IPS-NIHi11 (cell line): ENCODE data around the gene ZNF559.
"Not testable (repeated sequence)": the region's sequence is repeated elsewhere in the genome, so short reads cannot be mapped to it uniquely, and the experiment has no call there.

Source experiments
- DNase-seq: peaks from one replicate; pipeline ENCODE4 v3.0.0; 2012; ENCODE audit warnings: mixed read lengths, low spot score

The ZNF559 gene

DNA sequence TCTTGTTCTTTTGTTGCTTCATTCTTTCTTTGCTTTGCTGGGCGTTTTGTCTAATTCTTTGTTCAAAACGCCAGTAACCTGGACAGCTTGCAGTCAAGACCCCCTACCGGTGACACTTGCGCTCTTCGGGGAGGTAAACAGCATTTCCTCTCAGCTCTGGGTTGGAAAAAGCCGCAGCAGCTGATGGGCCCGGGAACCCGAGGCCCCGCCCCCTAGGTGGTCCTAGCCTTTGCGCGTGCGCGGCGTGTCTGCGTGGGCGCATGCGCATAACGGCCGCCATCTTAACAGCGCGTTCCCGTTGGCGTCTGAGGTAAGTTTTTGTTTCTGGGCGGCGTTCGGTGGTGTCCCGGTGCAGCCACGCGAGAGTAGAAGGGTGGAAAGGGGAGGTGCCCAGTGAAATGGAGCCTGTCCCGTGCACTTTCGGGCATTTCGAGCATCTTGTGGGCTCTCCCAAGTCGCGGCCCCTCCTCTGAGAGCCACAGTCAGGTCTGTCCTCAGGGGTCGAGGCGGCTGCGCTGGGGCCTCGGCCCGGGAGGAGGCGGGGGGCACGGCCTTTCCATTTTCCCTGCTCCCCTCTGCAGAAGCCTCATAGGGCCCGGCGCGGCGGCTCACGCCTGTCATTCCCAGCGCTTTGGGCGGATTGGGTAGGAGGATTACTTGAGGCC is at the start of gene ZNF559:
Gene ZNF559 (plus strand): TSS at position 261 of the 665 bp plus-strand sequence. CDS start 14,371 bp downstream, outside the sequence.
- peak; percentile 88 for DNase-seq

DNA sequence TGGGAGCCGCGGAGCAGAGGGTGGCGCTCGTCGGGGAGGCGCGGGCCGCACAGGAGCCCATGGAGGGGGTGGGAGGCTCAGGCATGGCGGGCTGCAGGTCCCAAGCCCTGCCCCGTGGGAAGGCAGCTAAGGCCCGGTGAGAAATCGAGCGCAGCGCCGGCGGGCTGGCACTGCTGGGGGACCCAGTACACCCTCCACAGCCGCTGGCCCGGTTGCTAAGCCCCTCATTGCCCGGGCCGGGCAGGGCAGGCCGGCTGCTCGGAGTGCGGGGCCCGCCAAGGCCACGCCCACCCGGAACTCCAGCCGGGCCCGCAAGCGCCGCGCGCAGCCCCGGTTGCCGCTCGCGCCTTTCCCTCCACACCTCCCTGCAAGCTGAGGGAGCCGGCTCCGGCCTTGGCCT is 40.5 kb upstream of the ZNF559 start:
- DNase-seq: not testable (repeated sequence)

DNA sequence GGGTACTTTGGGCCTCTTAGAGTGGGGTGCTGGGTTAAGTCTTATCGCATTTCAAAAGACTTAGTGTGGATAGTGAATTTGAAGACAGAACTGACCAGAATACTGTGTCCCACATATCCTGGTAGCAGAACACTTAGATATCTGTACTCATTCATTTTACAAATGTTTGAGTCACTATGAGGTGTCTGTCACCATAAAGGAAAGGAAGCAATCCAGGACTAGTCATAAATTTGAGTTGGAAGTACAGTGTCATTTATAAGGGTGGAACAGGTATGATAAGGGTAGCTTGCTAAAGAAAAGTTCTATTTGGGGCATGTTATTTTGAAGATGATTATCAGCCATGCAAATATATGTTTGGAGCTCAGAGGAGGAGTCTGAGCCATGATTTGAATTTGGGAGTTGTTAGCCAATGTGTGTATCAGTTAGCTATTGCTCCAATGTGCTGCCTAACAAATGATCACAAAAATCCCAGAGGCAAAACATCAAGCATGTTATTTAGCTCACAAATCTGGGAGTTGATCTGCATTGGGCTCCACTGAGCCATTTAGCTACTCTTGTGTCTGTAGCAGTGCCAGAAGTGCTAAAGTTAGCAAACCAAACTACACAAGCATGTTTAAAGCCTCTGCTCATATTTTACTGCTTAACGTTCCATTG is 34.6 kb upstream of the ZNF559 start:
- DNase-seq: no peak

DNA sequence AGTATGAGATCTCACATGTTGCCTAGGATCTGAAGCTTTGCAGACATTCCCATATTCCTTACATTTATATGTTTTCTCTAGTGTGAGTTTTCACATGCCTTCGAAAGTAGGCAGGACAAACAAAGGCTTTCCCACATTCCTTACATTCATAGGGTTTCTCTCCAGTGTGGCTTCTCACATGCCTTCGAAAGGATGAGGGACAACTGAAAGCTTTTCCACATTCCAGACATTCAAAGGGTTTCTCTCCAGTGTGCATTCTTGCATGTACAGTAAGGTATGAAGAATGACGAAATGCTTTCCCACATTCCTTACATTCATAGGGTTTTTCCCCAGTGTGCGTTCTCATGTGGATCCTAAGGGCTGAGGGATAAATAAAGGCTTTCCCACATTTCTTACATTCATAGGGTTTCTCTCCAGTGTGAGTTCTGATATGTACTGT is 28.5 kb upstream of the ZNF559 start:
- DNase-seq: no peak

DNA sequence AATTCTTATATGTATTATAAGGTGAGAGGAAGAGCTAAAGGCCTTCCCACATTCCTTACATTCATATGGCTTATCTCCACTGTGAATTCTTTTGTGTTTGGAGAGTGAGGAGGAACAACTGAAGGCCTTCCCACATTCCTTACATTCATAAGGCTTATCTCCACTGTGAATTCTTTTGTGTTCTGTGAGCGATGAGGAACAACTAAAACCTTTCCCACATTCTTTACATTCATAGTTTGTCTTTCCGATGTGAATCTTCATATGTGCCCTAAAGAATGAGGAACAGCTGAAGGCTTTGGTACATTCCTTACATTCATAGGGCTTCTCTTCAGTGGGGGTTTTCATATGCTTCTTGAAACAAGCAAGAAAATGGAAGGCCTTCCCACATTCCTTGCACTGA is 27.6 kb upstream of the ZNF559 start:
- DNase-seq: no peak

DNA sequence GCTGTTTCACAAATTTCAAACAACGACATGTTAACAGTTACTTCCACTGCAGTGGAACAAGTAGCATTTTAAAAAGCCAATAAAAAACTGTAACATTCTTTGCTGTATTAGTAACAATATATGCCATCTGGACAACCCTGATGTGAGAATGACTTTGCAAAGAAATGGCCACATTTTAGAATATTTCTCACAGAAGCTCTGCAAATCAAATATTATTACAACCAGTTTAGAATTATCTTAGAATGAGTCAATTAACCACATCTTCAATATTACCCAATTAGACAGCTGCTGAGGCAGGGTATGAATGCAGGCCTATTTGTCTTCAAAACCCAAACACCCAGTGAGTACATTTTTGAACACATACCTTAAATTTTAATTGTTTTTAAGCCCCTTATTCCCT is 17.5 kb upstream of the ZNF559 start:
- no peak for DNase-seq

GRCh38 chr19:9308091-9308770 is 15.7 kb upstream of the ZNF559 start:
- no peak for DNase-seq

DNA sequence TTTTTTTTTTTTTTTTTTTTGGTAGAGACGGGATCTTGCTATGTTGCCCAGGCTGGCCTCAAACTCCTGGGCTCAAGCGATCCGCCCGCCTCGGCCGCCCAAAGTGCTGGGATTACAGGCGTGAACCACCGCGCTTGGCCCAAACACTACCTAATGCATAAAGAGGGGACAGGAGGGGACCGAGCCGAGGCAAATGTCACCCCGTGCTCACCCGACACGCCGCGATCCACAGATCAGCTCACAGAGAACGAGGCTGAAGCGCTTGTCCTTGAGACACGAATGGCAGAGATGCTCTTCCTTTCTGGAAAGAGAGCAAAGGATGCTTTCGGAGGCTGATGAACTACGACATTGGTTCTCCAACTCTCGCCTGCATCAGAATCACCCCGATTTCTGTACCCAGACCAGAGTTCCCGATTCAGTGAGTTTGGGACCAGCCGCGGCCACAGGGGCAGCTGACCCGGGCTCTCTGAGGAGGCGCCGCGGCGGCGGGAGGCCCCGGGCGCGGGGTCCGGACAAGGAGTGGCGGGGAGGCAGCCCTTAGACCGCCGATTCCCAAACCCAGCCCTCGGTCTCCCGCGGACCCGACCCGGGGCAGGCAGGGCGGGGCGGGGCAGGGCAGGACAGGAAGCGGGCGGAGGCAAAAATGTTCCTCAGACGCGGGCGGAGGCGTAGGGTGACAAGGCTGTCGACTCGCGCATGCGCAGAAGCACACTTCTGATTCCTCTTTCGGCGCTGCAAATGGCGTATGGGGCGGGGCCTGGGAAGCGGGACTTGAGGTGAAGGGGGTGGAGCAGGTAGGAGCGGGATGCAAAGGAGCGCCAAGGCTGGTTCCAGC is 14.6 kb upstream of the ZNF559 start, which contains the start of gene ZNF699:
Gene ZNF699 (minus strand): TSS at position 700 of the 835 bp plus-strand sequence. CDS start 4,719 bp downstream, outside the sequence.
- DNase-seq: peak; percentile 92

- peak; percentile 90 for DNase-seq
These were observed 14.0 kb upstream of the ZNF559 start for GRCh38 chr19:9309974-9310446.

GRCh38 chr19:9313756-9314155 is 10.2 kb upstream of the ZNF559 start:
- no peak for DNase-seq

DNA sequence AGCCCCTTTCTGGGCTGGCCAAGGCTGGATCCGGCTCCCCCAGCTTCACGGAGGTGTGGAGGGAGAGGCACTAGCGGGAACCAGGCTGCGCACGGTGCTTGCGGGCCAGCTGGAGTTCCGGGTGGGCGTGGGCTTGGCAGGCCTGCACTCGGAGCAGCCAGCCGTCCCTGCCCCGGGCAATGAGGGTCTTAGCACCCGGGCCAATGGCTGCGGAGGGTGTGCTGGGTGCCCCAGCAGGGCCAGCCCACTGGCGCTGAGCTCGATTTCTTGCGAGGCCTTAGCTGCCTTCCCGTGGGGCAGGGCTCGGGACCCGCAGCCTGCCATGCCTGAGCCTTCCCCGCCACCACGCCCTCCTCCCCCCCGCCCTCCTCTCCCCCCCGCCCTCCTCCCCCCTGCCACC is 2.6 kb upstream of the ZNF559 start:
- DNase-seq: no peak

DNA sequence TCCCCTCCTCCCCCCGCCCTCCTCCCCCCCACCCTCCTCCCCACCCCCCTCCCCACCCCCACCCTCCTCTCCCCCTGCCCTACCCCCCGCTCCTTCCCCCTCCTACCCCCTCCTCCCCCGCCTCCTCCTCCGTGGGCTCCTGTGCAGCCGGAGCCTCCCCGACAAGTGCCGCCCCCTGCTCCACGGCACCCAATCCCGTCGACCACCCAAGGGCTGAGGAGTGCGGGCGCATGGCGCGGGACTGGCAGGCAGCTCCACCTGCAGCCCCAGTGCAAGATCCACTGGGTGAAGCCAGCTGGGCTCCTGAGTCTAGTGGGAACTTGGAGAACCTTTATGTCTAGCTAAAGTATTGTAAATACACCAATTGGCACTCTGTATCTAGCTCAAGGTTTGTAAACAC is 2.2 kb upstream of the ZNF559 start:
- not testable (repeated sequence) for DNase-seq

DNA sequence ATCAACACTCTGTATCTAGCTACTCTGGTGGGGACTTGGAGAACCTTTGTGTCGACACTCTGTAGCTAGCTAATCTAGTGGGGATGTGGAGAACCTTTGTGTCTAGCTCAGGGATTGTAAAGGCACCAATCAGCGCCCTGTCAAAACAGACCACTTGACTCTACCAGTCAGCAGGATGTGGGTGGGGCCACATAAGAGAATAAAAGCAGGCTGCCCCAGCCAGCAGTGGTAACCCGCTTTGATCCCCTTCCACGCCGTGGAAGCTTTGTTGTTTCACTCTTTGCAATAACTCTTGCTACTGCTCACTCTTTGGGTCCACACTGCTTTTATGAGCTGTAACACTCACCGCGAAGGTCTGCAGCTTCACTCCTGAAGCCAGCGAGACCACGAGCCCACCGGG is 1.8 kb upstream of the ZNF559 start:
- DNase-seq: not testable (repeated sequence)

DNA sequence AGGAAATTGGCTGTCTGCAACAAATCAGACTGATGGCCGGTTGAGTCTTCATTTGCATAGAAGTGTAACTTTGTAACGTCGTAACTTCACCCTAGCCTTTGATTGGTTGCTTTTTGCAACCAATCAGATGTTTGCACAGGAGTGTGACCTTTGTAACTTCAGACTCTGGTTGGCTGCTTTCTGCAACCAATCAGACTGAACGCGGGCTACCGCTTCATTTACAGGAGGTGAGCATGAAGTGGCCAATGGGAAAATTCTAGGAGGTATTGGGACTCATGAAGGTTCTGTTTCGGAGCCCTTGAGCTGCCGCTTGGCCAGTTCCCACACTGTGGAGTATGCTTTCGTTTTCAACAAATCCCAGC is 441 bp upstream of the ZNF559 start:
- DNase-seq: peak; percentile 23

DNA sequence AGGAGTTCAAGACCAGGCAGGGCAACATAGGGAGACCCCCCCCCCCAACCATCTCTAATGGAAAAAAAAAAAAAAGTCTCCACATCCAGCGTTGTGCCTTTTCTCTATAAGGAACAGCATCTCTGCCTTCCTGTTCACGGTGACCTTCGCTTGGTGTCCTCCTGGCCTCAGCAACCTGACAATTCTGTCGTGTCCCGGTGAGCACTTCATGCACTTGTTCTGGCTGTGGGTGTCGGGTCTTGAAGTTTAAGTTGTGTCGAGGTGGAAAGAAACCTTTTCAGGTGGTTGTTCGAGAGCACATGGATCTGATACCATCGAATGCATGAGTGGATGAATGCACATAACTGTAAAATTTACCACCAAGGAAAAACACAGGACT is 594 bp downstream of the ZNF559 start:
- no peak for DNase-seq

- DNase-seq: no peak
These were observed 6.0 kb downstream of the ZNF559 start for GRCh38 chr19:9329999-9330398.

GRCh38 chr19:9342610-9343304 is 18.8 kb downstream of the ZNF559 start:
- no peak for DNase-seq

GRCh38 chr19:9345005-9345404 is 21.0 kb downstream of the ZNF559 start:
- no peak for DNase-seq

- DNase-seq: no peak
These were observed 24.3 kb downstream of the ZNF559 start for GRCh38 chr19:9348253-9348652.

GRCh38 chr19:9348671-9349070 is 24.7 kb downstream of the ZNF559 start:
- DNase-seq: no peak

DNA sequence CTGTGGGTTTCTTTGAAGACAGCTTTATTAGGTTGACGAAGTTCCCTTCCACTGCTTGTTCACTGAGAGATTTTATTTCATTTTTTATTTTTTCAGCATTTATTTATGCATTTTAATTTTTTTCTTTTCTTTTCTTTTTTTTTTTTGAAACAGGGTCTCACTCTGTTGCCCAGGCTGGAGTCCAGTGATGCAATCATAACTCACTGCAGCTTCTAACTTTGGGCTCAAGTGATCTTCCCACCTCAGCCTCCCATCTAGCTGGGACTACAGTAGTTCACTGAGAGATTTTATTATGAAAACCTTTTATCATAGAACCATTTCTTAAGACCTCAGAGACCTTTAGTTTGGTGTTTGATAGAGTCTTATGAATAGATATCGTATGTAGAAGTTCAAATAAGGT is 28.5 kb downstream of the ZNF559 start:
- no peak for DNase-seq

DNA sequence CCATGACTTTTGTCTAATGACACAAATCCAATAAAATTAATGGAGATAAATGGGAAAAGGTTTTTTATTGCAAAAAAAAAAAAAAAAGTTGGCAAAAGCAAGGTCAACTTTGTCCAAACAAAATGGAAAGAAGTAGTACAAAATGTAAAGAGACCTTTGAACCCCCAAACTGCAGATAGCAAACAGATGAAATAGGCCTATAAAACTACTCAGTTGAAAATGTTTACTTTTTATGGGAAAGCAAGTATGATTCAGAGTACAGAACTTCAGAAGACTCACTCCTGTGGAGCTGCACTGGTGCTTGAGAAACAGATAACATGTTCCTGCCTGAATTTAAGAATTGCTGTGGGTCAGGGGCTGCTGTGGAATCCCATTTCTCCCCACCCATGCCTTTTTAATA is 29.0 kb downstream of the ZNF559 start:
- DNase-seq: no peak
